ENCODE data around the gene TLCD5.

The TLCD5 gene

DNA sequence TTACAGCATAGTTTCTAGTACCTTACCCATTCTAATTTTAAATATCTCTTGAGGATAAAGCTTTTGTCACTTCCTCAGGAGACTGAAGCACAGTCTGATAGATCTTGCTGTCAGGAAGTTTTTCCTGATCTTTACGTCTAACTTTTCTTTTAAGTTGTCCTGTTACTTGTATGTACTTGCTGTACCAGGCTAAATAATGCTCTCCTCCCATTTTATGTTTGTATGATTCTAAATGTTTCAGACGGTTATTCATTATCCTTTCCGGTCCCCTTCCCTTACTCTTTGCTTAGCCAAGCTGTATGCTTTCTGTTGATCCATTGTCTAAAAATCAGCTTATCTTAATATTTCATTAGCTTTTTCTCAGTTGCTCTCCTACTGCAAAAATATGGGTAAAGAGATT lies 17.1 kb downstream of the TLCD5 start:
- TF ChIP-seq, protein P1, sequence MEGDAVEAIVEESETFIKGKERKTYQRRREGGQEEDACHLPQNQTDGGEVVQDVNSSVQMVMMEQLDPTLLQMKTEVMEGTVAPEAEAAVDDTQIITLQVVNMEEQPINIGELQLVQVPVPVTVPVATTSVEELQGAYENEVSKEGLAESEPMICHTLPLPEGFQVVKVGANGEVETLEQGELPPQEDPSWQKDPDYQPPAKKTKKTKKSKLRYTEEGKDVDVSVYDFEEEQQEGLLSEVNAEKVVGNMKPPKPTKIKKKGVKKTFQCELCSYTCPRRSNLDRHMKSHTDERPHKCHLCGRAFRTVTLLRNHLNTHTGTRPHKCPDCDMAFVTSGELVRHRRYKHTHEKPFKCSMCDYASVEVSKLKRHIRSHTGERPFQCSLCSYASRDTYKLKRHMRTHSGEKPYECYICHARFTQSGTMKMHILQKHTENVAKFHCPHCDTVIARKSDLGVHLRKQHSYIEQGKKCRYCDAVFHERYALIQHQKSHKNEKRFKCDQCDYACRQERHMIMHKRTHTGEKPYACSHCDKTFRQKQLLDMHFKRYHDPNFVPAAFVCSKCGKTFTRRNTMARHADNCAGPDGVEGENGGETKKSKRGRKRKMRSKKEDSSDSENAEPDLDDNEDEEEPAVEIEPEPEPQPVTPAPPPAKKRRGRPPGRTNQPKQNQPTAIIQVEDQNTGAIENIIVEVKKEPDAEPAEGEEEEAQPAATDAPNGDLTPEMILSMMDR (conservative IDR thresholded peaks at IDR 0.05; ENCODE audit: low read depth, low read length) = no peak
- DNase-seq (ENCODE audit: low read depth) = no peak
- H3K4me3 ChIP-seq (ENCODE audit: low read depth, low read length) = no peak overlapping the region

DNA sequence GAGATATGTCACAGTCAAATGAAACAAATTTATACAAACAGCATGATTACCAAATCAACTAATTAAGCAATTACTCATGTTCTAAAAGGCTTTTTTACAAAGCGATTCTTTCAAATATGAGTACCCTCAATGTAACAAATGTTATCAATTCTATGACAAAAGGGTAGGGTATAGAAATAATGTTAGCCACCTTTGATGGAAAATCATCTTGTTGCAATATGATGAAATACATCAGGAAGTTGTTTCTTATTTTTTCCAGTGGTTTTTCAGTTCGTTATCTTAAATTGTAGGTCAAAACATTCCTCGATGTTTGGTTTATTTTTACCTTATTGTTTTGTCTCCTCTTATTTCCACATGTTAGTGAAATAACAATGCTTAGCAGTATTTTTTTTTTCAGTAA lies 17.6 kb downstream of the TLCD5 start:
- TF ChIP-seq, protein P1 (conservative IDR thresholded peaks at IDR 0.05; ENCODE audit: low read depth, low read length) = no peak
- no peak overlapping the region for H3K4me3 ChIP-seq (ENCODE audit: low read depth, low read length)
- no peak for DNase-seq (ENCODE audit: low read depth)

DNA sequence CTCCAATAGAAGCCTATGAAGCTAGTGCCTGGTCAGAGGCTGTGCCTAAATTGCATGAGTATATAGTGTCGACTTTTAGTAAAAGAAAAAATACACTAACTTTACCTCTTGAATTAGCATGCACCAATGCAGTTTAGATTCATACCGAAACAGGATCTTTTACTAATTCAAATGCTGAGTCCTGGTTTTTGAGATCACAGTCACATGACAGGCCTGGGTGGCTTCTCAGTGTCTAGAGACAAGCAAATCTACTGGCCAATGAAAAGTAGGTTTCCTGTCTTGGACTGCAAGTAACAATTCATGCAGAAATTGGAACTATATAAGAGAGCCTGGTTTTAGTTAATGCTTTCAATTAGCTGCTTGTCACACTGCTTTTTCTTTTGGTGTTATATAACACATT lies 18.3 kb downstream of the TLCD5 start:
- no peak overlapping the region for H3K4me3 ChIP-seq (ENCODE audit: low read depth, low read length)
- TF ChIP-seq, protein P1 (conservative IDR thresholded peaks at IDR 0.05; ENCODE audit: low read depth, low read length) = no peak
- DNase-seq (ENCODE audit: low read depth) = no peak

DNA sequence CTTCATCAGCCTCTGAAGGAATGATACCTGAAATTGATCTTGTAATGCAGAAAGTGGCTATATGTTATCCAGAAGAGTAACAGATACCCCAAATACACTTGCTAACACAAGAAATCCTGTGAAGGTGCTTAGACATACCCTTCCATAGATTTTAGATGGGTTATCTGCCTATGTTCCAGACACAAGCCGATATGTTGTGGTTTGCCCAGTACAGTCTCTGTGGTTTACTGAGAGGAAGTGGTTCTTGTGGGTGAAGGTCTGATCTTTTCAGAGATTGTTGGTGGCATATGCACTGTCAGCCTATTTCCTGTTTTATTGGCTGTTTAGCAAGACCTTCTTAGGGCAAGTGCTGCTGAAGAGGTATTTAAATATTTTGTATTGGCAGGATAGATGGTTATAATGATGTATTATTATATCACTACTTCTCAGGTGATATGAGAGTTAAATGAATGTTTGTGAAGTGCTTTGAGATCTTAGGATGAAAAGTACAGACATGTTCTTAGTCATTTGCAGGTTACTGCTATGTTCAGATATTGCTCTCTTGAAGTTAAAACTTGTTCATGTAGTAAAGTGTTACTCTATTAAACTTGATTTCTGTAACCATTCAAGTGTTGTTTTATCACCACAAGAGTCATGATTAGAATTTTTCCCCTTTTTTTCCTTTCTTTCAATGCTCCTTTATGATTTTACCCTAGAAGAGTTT lies 19.4 kb downstream of the TLCD5 start:
- DNase-seq (ENCODE audit: low read depth) = peak; percentile 62
- TF ChIP-seq, protein P1 (conservative IDR thresholded peaks at IDR 0.05; ENCODE audit: low read depth, low read length) = no peak
- H3K4me3 ChIP-seq (ENCODE audit: low read depth, low read length) = no peak overlapping the region

DNA sequence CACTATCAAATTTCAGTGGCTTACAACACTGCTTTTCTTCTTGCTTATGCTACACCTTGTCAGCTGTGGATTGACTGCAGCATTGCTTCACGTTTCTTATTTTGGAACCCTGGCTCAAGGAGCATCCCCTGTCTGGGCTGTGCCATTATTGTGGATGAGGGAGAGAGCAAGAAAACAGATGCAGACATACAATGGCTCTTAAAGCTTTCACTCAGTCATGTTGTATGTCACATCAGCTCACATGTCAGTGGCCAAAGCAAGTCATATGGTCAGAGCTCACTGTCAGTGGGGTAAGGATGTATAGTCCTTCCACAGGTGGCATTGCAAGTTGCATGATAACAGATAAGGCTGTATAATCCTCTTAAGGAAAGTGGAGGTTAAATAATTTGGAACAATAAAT lies 21.1 kb downstream of the TLCD5 start:
- H3K4me3 ChIP-seq (ENCODE audit: low read depth, low read length) = no peak overlapping the region
- TF ChIP-seq, protein P1 (conservative IDR thresholded peaks at IDR 0.05; ENCODE audit: low read depth, low read length) = no peak
- no peak for DNase-seq (ENCODE audit: low read depth)

DNA sequence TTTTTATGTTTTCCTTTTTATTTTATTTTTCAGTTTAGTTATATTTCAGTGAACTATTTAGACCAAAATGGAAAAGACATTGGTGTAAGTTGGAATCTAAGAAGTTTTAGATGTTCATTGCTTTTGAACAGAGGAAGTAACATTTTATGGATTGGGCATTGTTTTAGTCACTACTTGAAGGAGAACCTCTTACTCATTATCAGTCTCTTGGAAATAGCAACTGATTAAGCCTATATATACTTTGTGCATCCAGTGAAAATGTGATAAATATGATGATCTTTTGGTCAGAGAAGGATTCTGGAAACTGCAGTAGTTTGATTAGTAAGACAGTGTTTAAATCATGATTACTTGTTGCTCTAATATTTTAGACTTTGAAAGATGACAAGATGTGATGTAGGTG lies 25.5 kb downstream of the TLCD5 start:
- no peak for DNase-seq (ENCODE audit: low read depth)
- TF ChIP-seq, protein P1 (conservative IDR thresholded peaks at IDR 0.05; ENCODE audit: low read depth, low read length) = no peak
- H3K4me3 ChIP-seq (ENCODE audit: low read depth, low read length) = no peak overlapping the region

DNA sequence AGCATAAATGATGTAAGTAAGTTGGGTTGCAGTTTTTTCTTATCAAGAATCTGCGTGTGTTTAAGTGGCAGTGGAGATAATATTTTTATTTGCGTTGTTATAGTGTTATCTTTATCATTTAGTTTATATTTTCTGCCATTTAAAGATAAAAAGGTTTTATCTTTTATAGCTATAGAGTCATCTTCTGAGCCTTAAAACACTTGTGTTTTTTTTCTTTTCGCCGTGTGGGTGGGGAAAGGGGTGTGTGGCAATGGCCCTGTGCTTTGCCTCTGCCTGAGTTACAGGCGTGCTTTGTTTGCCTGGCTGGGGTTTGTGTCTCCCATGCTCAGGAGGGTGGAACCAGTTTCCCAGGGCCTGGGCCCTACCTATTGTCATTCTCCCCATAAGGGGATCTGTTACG lies 27.3 kb downstream of the TLCD5 start:
- DNase-seq (ENCODE audit: low read depth) = no peak
- TF ChIP-seq, protein P1 (conservative IDR thresholded peaks at IDR 0.05; ENCODE audit: low read depth, low read length) = no peak
- no peak overlapping the region for H3K4me3 ChIP-seq (ENCODE audit: low read depth, low read length)

All from choroid plexus epithelial cell (primary cell).